HL-60 (cell line): ENCODE data around the gene EYA2.

Source experiments
- CTCF ChIP-seq: IDR thresholded peaks from one replicate; pipeline ENCODE4 v1.5.1; 2011; ENCODE audit warnings: low read length, control low read depth, inconsistent platforms; ENCODE audit not compliant: insufficient read depth
- GABPA ChIP-seq: IDR thresholded peaks from 2 replicates; pipeline ENCODE4 v1.6.1; 2012; ENCODE audit warnings: low read depth
- POLR2AphosphoS5 ChIP-seq: IDR thresholded peaks from 2 replicates; pipeline ENCODE4 v1.6.1; 2012; ENCODE audit warnings: low read depth
- REST ChIP-seq: IDR thresholded peaks from 2 replicates; pipeline ENCODE4 v1.6.1; 2012; ENCODE audit warnings: low read depth; ENCODE audit not compliant: insufficient replicate concordance

GRCh38 chr20:47127999-47128398 lies 233.4 kb downstream of the EYA2 start:
- TF ChIP-seq CTCF (no peak), POLR2AphosphoS5 (no peak), REST (no peak), GABPA (no peak)
